Measurements from ENCODE around the gene SRD5A3. TPM values are rescaled to one million over a fixed set of nuclear protein-coding genes. Genes with fewer than 3 reads are reported as not detected.

The SRD5A3 gene
- total RNA-seq, 4 donors from 2014 or later = 1.0 to 6.1 (median 2.9) TPM

- peak; percentile 60 to 78 (median 72) for TF ChIP-seq CTCF (IDR thresholded peaks at IDR 0.05)
- no peak for TF ChIP-seq POLR2A (IDR thresholded peaks at IDR 0.05)
- intact Hi-C loops (cut with DNase I; ENCODE audit: low total_unique reads) = no loop called here
- DNase-seq = peak; percentile 74 to 93
- Histone ChIP-seq H3K9me3 (no peaks in the 10 kb centered on the region), H3K4me3 (no peak overlapping the region), H3K36me3 (no peaks in the 10 kb centered on the region), H3K4me1 (no peaks in the 10 kb centered on the region), H3K27ac (no peak overlapping the region), H3K27me3 (no peaks in the 10 kb centered on the region)
Measured at GRCh38 chr4:55321707-55322264, 24.3 kb upstream of the SRD5A3 start.

- intact Hi-C loops (cut with DNase I; ENCODE audit: low total_unique reads) = no loop called here
- Histone ChIP-seq H3K27me3 (no peaks in the 10 kb centered on the region), H3K4me1 (no peaks in the 10 kb centered on the region), H3K27ac (no peak overlapping the region), H3K4me3 (no peak overlapping the region), H3K36me3 (no peaks in the 10 kb centered on the region), H3K9me3 (no peaks in the 10 kb centered on the region)
- DNase-seq = no peak
- no peak for TF ChIP-seq POLR2A (IDR thresholded peaks at IDR 0.05)
- TF ChIP-seq CTCF (IDR thresholded peaks at IDR 0.05) = no peak
Measured at GRCh38 chr4:55323375-55323774, 22.7 kb upstream of the SRD5A3 start.

GRCh38 chr4:55326629-55327028 lies 19.4 kb upstream of the SRD5A3 start:
- Histone ChIP-seq H3K4me3 (no peak overlapping the region), H3K27ac (no peak overlapping the region), H3K4me1 (no peaks in the 10 kb centered on the region), H3K9me3 (no peaks in the 10 kb centered on the region), H3K36me3 (no peaks in the 10 kb centered on the region), H3K27me3 (no peaks in the 10 kb centered on the region)
- intact Hi-C loops (cut with DNase I; ENCODE audit: low total_unique reads) = no loop called here
- TF ChIP-seq CTCF (IDR thresholded peaks at IDR 0.05) (no peak), POLR2A (IDR thresholded peaks at IDR 0.05) (no peak)
- no peak for DNase-seq

GRCh38 chr4:55329012-55329411 lies 17.0 kb upstream of the SRD5A3 start:
- no peak for DNase-seq
- Histone ChIP-seq H3K9me3 (no peaks in the 10 kb centered on the region), H3K36me3 (no peaks in the 10 kb centered on the region), H3K27me3 (no peaks in the 10 kb centered on the region), H3K4me3 (no peak overlapping the region), H3K27ac (no peak overlapping the region), H3K4me1 (no peaks in the 10 kb centered on the region)
- no peak for TF ChIP-seq POLR2A (IDR thresholded peaks at IDR 0.05)
- no peak for TF ChIP-seq CTCF (IDR thresholded peaks at IDR 0.05)
- intact Hi-C loops (cut with DNase I; ENCODE audit: low total_unique reads) = no loop called here

GRCh38 chr4:55330241-55330640 lies 15.8 kb upstream of the SRD5A3 start:
- no peaks in the 10 kb centered on the region for H3K9me3 ChIP-seq
- H3K27me3 ChIP-seq = no peaks in the 10 kb centered on the region
- intact Hi-C loops (cut with DNase I; ENCODE audit: low total_unique reads) = no loop called here
- no peak overlapping the region for H3K27ac ChIP-seq
- no peak overlapping the region for H3K4me3 ChIP-seq
- H3K4me1 ChIP-seq = no peaks in the 10 kb centered on the region
- DNase-seq = no peak
- no peaks in the 10 kb centered on the region for H3K36me3 ChIP-seq
- no peak for TF ChIP-seq POLR2A (IDR thresholded peaks at IDR 0.05)
- TF ChIP-seq CTCF (IDR thresholded peaks at IDR 0.05) = no peak
